Measurements from ENCODE around the gene GPHA2.

Gene GPHA2

GRCh38 chr11:64936539-64936938 is 846 bp upstream of the GPHA2 start:
- FAIRE-seq (no peak), DNase-seq (ENCODE audit: insufficient read length, low spot score) (no peak)

GRCh38 chr11:64934682-64935358 is 873 bp downstream of the GPHA2 start:
- no peak for TF ChIP-seq CTCF (IDR thresholded peaks at IDR 0.05; ENCODE audit: insufficient read depth, missing control alignments)
- DNase-seq (ENCODE audit: insufficient read length, low spot score), result no peak
- FAIRE-seq, result no peak

More at GRCh38 chr11:64936539-64936938, 846 bp upstream of the GPHA2 start:
- no peak for TF ChIP-seq CTCF (IDR thresholded peaks at IDR 0.05; ENCODE audit: insufficient read depth, missing control alignments)

- no peak for FAIRE-seq
- TF ChIP-seq CTCF (IDR thresholded peaks at IDR 0.05; ENCODE audit: insufficient read depth, missing control alignments), result no peak
- no peak for DNase-seq (ENCODE audit: insufficient read length, low spot score)
Measured at GRCh38 chr11:64933935-64934681, 1.6 kb downstream of the GPHA2 start.

- DNase-seq (ENCODE audit: insufficient read length, low spot score) (no peak), FAIRE-seq (no peak)
- TF ChIP-seq CTCF (IDR thresholded peaks at IDR 0.05; ENCODE audit: insufficient read depth, missing control alignments), result no peak
Measured at GRCh38 chr11:64933213-64933934, 2.3 kb downstream of the GPHA2 start.

GRCh38 chr11:64932324-64932723 is 3.4 kb downstream of the GPHA2 start:
- no peak for TF ChIP-seq CTCF (IDR thresholded peaks at IDR 0.05; ENCODE audit: insufficient read depth, missing control alignments)
- FAIRE-seq, result no peak
- no peak for DNase-seq (ENCODE audit: insufficient read length, low spot score)

- no peak for FAIRE-seq
- no peak for DNase-seq (ENCODE audit: insufficient read length, low spot score)
- TF ChIP-seq CTCF (IDR thresholded peaks at IDR 0.05; ENCODE audit: insufficient read depth, missing control alignments), result no peak
Measured at GRCh38 chr11:64931290-64931689, 4.4 kb downstream of the GPHA2 start.

All from D721Med (cell line).